GM23338 (cell line): ENCODE data around the gene PARD3. TPM values are rescaled to one million over a fixed set of nuclear protein-coding genes. Genes with fewer than 3 reads are reported as not detected.

Experiments used
- ATAC-seq: fragments of 200-7000 bp; cut with Tn5 transposase; 3 replicates; pipeline ENCODE4 v1.9.1; 2020
- DNase-seq: peaks from one replicate; pipeline ENCODE4 v3.0.0-alpha.2; 2015; ENCODE audit warnings: low spot score
- H2AFZ ChIP-seq: fragments of 200-600 bp; sonication (generic); 2 replicates; pipeline ENCODE4 v1.8.0; 2016; ENCODE audit warnings: antibody characterized with exemption, mild to moderate bottlenecking, moderate library complexity
- H3F3A ChIP-seq: fragments of 200-600 bp; sonication (generic); replicated peaks from 2 replicates; pipeline ENCODE4 v1.8.0; 2017; ENCODE audit warnings: antibody characterized with exemption, mixed run types, low read depth
- H3K27ac ChIP-seq: fragments of 200-600 bp; sonication (generic); 2 replicates; pipeline ENCODE4 v1.6.1; 2016; ENCODE audit warnings: low read depth
- H3K27me3 ChIP-seq: fragments of 200-600 bp; sonication (generic); 2 replicates; pipeline ENCODE4 v1.8.0; 2016; ENCODE audit warnings: mild to moderate bottlenecking, mixed run types, moderate library complexity; ENCODE audit not compliant: insufficient read depth
- H3K36me3 ChIP-seq: fragments of 200-600 bp; sonication (generic); 2 replicates; pipeline ENCODE4 v1.8.0; 2016; ENCODE audit warnings: mild to moderate bottlenecking; ENCODE audit not compliant: insufficient read depth
- H3K4me1 ChIP-seq: fragments of 200-600 bp; sonication (generic); 2 replicates; pipeline ENCODE4 v1.8.0; 2016; ENCODE audit warnings: mild to moderate bottlenecking, moderate library complexity; ENCODE audit not compliant: insufficient read depth
- H3K4me2 ChIP-seq: fragments of 200-600 bp; sonication (generic); 2 replicates; pipeline ENCODE4 v1.7.1; 2017; ENCODE audit warnings: mixed run types
- H3K4me3 ChIP-seq: fragments of 200-600 bp; sonication (generic); 2 replicates; pipeline ENCODE4 v1.6.1; 2016; ENCODE audit warnings: mixed run types
- H3K79me2 ChIP-seq: fragments of 200-600 bp; sonication (generic); replicated peaks from 2 replicates; pipeline ENCODE4 v1.8.0; 2017; ENCODE audit warnings: mild to moderate bottlenecking; ENCODE audit not compliant: insufficient read depth
- H3K9me2 ChIP-seq: fragments of 200-600 bp; sonication (generic); 2 replicates; pipeline ENCODE4 v1.8.0; 2017; ENCODE audit not compliant: insufficient read depth
- H4K20me1 ChIP-seq: fragments of 200-600 bp; sonication (generic); replicated peaks from 2 replicates; pipeline ENCODE4 v1.8.0; 2017; ENCODE audit warnings: mild to moderate bottlenecking; ENCODE audit not compliant: insufficient read depth
- H3K27ac Mint-ChIP-seq: 2 replicates; pipeline ENCODE4 v1.8.0; 2020; ENCODE audit warnings: inconsistent platforms, mild to moderate bottlenecking, moderate library complexity, mixed read lengths
- H3K27me3 Mint-ChIP-seq: 3 replicates; pipeline ENCODE4 v1.8.0; 2022; ENCODE audit warnings: low read depth, mild to moderate bottlenecking, moderate library complexity, mixed read lengths, inconsistent platforms; ENCODE audit not compliant: insufficient read depth, poor library complexity
- H3K36me3 Mint-ChIP-seq: 3 replicates; pipeline ENCODE4 v1.8.0; 2021; ENCODE audit warnings: low read depth, mild to moderate bottlenecking, inconsistent platforms, moderate library complexity, mixed read lengths
- H3K4me1 Mint-ChIP-seq: 3 replicates; pipeline ENCODE4 v1.8.0; 2020; ENCODE audit warnings: mild to moderate bottlenecking, inconsistent platforms, mixed read lengths
- H3K4me3 Mint-ChIP-seq: 3 replicates; pipeline ENCODE4 v1.8.0; 2021; ENCODE audit warnings: moderate library complexity, mild to moderate bottlenecking, inconsistent platforms, mixed read lengths
- H3K9me3 Mint-ChIP-seq: 3 replicates; pipeline ENCODE4 v1.8.0; 2020; ENCODE audit warnings: moderate library complexity, mild to moderate bottlenecking, inconsistent platforms, mixed read lengths
- EZH2 ChIP-seq: fragments of 200-600 bp; sonication (generic); IDR thresholded peaks from one replicate; pipeline ENCODE4 v1.8.0; 2017; ENCODE audit warnings: antibody characterized with exemption, mild to moderate bottlenecking, low read depth; ENCODE audit not compliant: unreplicated experiment
- JUNB ChIP-seq: IDR thresholded peaks from one replicate; pipeline ENCODE4 v1.6.1; 2016; ENCODE audit warnings: antibody characterized with exemption; ENCODE audit not compliant: unreplicated experiment
- NANOG ChIP-seq: IDR thresholded peaks from 2 replicates; pipeline ENCODE4 v1.6.1; 2016; ENCODE audit warnings: antibody characterized with exemption, borderline replicate concordance
- POLR2AphosphoS5 ChIP-seq: IDR thresholded peaks from 2 replicates; pipeline ENCODE4 v1.6.1; 2016; ENCODE audit warnings: antibody characterized with exemption, low read depth
- STAT1 ChIP-seq: IDR thresholded peaks from one replicate; pipeline ENCODE4 v1.6.1; 2016; ENCODE audit warnings: antibody characterized with exemption; ENCODE audit not compliant: unreplicated experiment
- ZNF114 ChIP-seq: fragments of 250-450 bp; sonication (Bioruptor Pico); IDR thresholded peaks from 2 replicates; pipeline ENCODE4 v1.5.0; 2020; ENCODE audit warnings: mild to moderate bottlenecking, moderate library complexity
- ZNF331 ChIP-seq: fragments of 250-450 bp; sonication (Bioruptor Pico); IDR thresholded peaks from 2 replicates; pipeline ENCODE4 v1.5.0; 2020; ENCODE audit warnings: low read depth, mild to moderate bottlenecking, moderate library complexity
- polyA plus RNA-seq: library from polyadenylated mRNA; unstranded; fragments of >200 nt; fragmentation: Nextera tagmentation; extraction: Ambion mirVana; gene quantifications from 2 replicates; pipeline ENCODE4 v1.2.1, GENCODE V29; 2016
- total RNA-seq: library from RNA; depleted of rRNA; stranded (reverse); fragments of >200 nt; shearing (Covaris generic); gene quantifications from 2 replicates; pipeline ENCODE4 v1.2.3, GENCODE V29; 2014
- TF ChIP-seq, protein P1 (sequence below): IDR thresholded peaks from one replicate; pipeline ENCODE4 v1.6.1; 2018; ENCODE audit warnings: antibody characterized with exemption; ENCODE audit not compliant: unreplicated experiment
- TF ChIP-seq, protein P2 (sequence below): fragments of 250-450 bp; sonication (Bioruptor Pico); IDR thresholded peaks from 2 replicates; pipeline ENCODE4 v1.5.0; 2020; ENCODE audit warnings: mild to moderate bottlenecking, moderate library complexity

PARD3 gene
- total and polyA plus RNA-seq, 2 experiments from 2014 or later = 30.2 to 51.4 TPM

DNA sequence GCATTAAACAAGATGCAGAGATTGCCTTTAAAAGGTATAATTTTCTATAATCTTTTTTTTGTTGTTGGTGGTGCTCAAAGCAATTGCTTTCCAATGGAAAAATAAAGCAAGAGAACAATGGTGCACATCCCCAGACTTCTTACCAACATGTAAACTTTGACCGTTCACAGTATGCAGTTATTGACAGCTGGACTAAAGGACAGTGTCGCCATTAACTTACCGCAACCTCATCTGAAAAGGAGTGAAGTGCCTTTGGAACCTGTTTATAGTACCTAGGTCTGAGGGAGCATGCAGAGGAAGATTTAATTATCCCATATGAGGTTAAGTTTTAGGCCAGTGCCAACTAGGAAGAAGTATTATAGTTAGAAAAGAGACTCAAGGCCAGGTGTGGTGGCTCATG is 654.5 kb downstream of the PARD3 start:
- Mint-ChIP-seq H3K36me3 (peaks cover 15% of the 10 kb centered on the region), H3K27ac (no peak overlapping the region), H3K27me3 (peaks cover 3% of the 10 kb centered on the region), H3K9me3 (peaks cover 16% of the 10 kb centered on the region), H3K4me1 (peaks cover 12% of the 10 kb centered on the region), H3K4me3 (no peak overlapping the region)
- H3K27ac ChIP-seq = no peak overlapping the region
- no peaks in the 10 kb centered on the region for H3K27me3 ChIP-seq
- H3K4me2 ChIP-seq = no peak overlapping the region
- H3K4me3 ChIP-seq = no peak overlapping the region
- no peak for ATAC-seq
- no peak for DNase-seq
- H3K79me2 ChIP-seq = no peaks in the 10 kb centered on the region
- no peak overlapping the region for H2AFZ ChIP-seq
- no peaks in the 10 kb centered on the region for H3F3A ChIP-seq
- no peaks in the 10 kb centered on the region; the same call in 1 of the 2 replicates for H3K36me3 ChIP-seq
- no peak for TF ChIP-seq POLR2AphosphoS5
- no peak for TF ChIP-seq ZNF331 (CRISPR knock-in tag)
- TF ChIP-seq EZH2 = no peak
- TF ChIP-seq, protein P1, sequence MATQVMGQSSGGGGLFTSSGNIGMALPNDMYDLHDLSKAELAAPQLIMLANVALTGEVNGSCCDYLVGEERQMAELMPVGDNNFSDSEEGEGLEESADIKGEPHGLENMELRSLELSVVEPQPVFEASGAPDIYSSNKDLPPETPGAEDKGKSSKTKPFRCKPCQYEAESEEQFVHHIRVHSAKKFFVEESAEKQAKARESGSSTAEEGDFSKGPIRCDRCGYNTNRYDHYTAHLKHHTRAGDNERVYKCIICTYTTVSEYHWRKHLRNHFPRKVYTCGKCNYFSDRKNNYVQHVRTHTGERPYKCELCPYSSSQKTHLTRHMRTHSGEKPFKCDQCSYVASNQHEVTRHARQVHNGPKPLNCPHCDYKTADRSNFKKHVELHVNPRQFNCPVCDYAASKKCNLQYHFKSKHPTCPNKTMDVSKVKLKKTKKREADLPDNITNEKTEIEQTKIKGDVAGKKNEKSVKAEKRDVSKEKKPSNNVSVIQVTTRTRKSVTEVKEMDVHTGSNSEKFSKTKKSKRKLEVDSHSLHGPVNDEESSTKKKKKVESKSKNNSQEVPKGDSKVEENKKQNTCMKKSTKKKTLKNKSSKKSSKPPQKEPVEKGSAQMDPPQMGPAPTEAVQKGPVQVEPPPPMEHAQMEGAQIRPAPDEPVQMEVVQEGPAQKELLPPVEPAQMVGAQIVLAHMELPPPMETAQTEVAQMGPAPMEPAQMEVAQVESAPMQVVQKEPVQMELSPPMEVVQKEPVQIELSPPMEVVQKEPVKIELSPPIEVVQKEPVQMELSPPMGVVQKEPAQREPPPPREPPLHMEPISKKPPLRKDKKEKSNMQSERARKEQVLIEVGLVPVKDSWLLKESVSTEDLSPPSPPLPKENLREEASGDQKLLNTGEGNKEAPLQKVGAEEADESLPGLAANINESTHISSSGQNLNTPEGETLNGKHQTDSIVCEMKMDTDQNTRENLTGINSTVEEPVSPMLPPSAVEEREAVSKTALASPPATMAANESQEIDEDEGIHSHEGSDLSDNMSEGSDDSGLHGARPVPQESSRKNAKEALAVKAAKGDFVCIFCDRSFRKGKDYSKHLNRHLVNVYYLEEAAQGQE = no peak
- no peak for TF ChIP-seq NANOG
- no peak for TF ChIP-seq STAT1
- no peak for TF ChIP-seq JUNB
- TF ChIP-seq, protein P2, sequence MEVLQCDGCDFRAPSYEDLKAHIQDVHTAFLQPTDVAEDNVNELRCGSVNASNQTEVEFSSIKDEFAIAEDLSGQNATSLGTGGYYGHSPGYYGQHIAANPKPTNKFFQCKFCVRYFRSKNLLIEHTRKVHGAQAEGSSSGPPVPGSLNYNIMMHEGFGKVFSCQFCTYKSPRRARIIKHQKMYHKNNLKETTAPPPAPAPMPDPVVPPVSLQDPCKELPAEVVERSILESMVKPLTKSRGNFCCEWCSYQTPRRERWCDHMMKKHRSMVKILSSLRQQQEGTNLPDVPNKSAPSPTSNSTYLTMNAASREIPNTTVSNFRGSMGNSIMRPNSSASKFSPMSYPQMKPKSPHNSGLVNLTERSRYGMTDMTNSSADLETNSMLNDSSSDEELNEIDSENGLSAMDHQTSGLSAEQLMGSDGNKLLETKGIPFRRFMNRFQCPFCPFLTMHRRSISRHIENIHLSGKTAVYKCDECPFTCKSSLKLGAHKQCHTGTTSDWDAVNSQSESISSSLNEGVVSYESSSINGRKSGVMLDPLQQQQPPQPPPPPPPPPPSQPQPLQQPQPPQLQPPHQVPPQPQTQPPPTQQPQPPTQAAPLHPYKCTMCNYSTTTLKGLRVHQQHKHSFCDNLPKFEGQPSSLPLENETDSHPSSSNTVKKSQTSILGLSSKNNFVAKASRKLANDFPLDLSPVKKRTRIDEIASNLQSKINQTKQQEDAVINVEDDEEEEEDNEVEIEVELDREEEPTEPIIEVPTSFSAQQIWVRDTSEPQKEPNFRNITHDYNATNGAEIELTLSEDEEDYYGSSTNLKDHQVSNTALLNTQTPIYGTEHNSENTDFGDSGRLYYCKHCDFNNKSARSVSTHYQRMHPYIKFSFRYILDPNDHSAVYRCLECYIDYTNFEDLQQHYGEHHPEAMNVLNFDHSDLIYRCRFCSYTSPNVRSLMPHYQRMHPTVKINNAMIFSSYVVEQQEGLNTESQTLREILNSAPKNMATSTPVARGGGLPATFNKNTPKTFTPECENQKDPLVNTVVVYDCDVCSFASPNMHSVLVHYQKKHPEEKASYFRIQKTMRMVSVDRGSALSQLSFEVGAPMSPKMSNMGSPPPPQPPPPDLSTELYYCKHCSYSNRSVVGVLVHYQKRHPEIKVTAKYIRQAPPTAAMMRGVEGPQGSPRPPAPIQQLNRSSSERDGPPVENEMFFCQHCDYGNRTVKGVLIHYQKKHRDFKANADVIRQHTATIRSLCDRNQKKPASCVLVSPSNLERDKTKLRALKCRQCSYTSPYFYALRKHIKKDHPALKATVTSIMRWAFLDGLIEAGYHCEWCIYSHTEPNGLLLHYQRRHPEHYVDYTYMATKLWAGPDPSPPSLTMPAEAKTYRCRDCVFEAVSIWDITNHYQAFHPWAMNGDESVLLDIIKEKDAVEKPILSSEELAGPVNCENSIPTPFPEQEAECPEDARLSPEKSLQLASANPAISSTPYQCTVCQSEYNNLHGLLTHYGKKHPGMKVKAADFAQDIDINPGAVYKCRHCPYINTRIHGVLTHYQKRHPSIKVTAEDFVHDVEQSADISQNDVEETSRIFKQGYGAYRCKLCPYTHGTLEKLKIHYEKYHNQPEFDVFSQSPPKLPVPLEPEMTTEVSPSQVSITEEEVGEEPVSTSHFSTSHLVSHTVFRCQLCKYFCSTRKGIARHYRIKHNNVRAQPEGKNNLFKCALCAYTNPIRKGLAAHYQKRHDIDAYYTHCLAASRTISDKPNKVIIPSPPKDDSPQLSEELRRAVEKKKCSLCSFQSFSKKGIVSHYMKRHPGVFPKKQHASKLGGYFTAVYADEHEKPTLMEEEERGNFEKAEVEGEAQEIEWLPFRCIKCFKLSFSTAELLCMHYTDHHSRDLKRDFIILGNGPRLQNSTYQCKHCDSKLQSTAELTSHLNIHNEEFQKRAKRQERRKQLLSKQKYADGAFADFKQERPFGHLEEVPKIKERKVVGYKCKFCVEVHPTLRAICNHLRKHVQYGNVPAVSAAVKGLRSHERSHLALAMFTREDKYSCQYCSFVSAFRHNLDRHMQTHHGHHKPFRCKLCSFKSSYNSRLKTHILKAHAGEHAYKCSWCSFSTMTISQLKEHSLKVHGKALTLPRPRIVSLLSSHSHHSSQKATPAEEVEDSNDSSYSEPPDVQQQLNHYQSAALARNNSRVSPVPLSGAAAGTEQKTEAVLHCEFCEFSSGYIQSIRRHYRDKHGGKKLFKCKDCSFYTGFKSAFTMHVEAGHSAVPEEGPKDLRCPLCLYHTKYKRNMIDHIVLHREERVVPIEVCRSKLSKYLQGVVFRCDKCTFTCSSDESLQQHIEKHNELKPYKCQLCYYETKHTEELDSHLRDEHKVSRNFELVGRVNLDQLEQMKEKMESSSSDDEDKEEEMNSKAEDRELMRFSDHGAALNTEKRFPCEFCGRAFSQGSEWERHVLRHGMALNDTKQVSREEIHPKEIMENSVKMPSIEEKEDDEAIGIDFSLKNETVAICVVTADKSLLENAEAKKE = no peak
- TF ChIP-seq ZNF114 (CRISPR knock-in tag) = no peak
- H3K4me1 ChIP-seq = peaks cover 14% of the 10 kb centered on the region; the same call in 1 of the 2 replicates
- H4K20me1 ChIP-seq = no peaks in the 10 kb centered on the region
- peaks cover 15% of the 10 kb centered on the region for H3K9me2 ChIP-seq
